Transverse colon (tissue), 3 donors: ENCODE measurements around the gene RAPGEF6.

ENCODE experiments used
- EP300 ChIP-seq: sonication (generic); formaldehyde crosslinking; IDR thresholded peaks from one replicate; pipeline ENCODE4 v1.6.1; 2017; ENCODE audit warnings: antibody characterized with exemption, low read depth
- POLR2A ChIP-seq: fragments of 450-650 bp; IDR thresholded peaks from one replicate; pipeline ENCODE4 v1.6.1; 2016; ENCODE audit warnings: antibody characterized with exemption, mild to moderate bottlenecking, moderate library complexity
- TF ChIP-seq, protein P1 (sequence below), 5 experiments: fragments of 200-600 bp in 3 of 5; fragments of 450-650 bp in 2 of 5; sonication (generic) in 3 of 5; IDR thresholded peaks; 1 replicate in 2 of 5; 2 replicates in 3 of 5; pipeline ENCODE4 v1.5.1; 2016 to 2017; ENCODE audit warnings: antibody characterized with exemption in 5 of 5, inconsistent platforms in 3 of 5, mild to moderate bottlenecking in 2 of 5, moderate library complexity in 1 of 5

GRCh38 chr5:131505237-131505908, 129.7 kb downstream of the RAPGEF6 start:
- TF ChIP-seq EP300 (no peak), POLR2A (no peak)
- TF ChIP-seq, protein P1, sequence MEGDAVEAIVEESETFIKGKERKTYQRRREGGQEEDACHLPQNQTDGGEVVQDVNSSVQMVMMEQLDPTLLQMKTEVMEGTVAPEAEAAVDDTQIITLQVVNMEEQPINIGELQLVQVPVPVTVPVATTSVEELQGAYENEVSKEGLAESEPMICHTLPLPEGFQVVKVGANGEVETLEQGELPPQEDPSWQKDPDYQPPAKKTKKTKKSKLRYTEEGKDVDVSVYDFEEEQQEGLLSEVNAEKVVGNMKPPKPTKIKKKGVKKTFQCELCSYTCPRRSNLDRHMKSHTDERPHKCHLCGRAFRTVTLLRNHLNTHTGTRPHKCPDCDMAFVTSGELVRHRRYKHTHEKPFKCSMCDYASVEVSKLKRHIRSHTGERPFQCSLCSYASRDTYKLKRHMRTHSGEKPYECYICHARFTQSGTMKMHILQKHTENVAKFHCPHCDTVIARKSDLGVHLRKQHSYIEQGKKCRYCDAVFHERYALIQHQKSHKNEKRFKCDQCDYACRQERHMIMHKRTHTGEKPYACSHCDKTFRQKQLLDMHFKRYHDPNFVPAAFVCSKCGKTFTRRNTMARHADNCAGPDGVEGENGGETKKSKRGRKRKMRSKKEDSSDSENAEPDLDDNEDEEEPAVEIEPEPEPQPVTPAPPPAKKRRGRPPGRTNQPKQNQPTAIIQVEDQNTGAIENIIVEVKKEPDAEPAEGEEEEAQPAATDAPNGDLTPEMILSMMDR (IDR thresholded peaks at IDR 0.05) = no peak
